Measurements from ENCODE around the gene LRP1-AS. TPM values are rescaled to one million over a fixed set of nuclear protein-coding genes. Genes with fewer than 3 reads are reported as not detected.
"Not testable (repeated sequence)": the region's sequence is repeated elsewhere in the genome, so short reads cannot be mapped to it uniquely, and the experiment has no call there.

LRP1-AS gene
- total RNA-seq, 1 experiment from 2014 or later = not detected

GRCh38 chr12:57126061-57126460, 21.4 kb downstream of the LRP1-AS start:
- Histone ChIP-seq H3K4me3 (no peak overlapping the region), H3K4me1 (replicated peaks) (peaks cover 18% of the 10 kb centered on the region), H3K27ac (no peak overlapping the region), H3K9me3 (replicated peaks) (no peaks in the 10 kb centered on the region), H3K36me3 (0 out of 2 replicates have a peak, but pooled peaks cover 2% of the 10 kb centered on the region), H3K27me3 (replicated peaks) (no peaks in the 10 kb centered on the region)
- DNase-seq (ENCODE audit: low read depth in 1 of 2, low spot score in 2 of 2) = no peak

DNA sequence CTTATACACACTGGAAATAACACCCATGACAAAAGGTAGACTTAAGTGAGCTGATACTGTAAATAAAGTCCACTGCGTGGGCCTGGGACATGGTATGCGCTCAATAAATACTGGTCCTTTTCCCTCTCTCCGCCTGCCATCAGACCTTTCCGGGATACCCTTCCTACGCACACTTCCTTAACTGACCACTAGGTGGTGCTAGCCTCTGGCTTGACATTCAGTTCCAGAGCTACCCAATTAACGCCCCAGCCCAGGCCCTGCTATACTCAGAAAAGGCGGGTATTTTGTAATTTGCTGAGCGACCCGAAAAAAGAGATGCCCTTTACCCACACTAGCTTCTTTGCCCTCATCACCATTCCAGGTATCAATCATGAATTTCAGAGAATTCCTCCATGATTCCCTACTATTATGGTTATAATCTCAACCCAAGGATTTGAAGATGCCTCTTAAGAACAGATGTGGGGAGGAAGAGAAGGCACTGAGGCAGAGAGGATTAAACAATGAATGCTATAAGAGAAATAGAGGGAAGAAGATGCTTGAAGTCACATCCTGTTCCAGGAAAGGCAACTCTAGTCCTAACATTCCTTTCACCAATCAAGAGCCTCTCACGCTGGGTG, 23.1 kb downstream of the LRP1-AS start:
- peak; percentile 59 to 78 for DNase-seq (ENCODE audit: low read depth in 1 of 2, low spot score in 2 of 2)
- Histone ChIP-seq H3K36me3 (no peaks in the 10 kb centered on the region), H3K9me3 (replicated peaks) (no peaks in the 10 kb centered on the region), H3K27me3 (replicated peaks) (no peaks in the 10 kb centered on the region), H3K4me1 (replicated peaks) (peaks cover 9% of the 10 kb centered on the region), H3K27ac (no peak overlapping the region), H3K4me3 (no peak overlapping the region)

DNA sequence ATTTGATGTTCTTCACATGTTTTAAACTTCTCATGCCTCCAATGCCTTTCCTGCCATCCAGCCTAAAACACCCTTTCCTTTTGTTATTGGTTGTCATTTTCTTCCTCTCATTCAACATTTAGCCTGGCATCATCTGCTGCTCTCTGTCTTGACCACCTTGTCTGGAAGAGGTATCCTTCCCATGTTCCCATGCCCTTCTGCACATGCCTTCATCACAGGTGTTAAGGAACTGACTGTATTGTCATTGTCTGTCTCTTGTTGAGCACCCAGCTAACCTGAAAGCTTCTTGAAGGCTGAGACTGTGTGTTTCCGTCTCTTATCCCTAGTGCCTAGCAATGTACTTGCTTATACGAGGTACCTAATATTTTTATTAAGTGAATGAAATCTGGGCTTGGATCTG, 23.6 kb downstream of the LRP1-AS start:
- DNase-seq (ENCODE audit: low read depth in 1 of 2, low spot score in 2 of 2) = no peak
- Histone ChIP-seq H3K9me3 (replicated peaks) (no peaks in the 10 kb centered on the region), H3K36me3 (no peaks in the 10 kb centered on the region), H3K4me1 (replicated peaks) (peaks cover 15% of the 10 kb centered on the region), H3K4me3 (no peak overlapping the region), H3K27ac (no peak overlapping the region), H3K27me3 (replicated peaks) (no peaks in the 10 kb centered on the region)

GRCh38 chr12:57120718-57121117, 26.7 kb downstream of the LRP1-AS start:
- not testable (repeated sequence) for H3K9me3 ChIP-seq (replicated peaks); DNase-seq (ENCODE audit: low read depth in 1 of 2, low spot score in 2 of 2); H3K36me3 ChIP-seq; H3K27ac ChIP-seq; H3K4me3 ChIP-seq; H3K27me3 ChIP-seq (replicated peaks)
- H3K4me1 ChIP-seq (replicated peaks) = peaks cover 17% of the 10 kb centered on the region

DNA sequence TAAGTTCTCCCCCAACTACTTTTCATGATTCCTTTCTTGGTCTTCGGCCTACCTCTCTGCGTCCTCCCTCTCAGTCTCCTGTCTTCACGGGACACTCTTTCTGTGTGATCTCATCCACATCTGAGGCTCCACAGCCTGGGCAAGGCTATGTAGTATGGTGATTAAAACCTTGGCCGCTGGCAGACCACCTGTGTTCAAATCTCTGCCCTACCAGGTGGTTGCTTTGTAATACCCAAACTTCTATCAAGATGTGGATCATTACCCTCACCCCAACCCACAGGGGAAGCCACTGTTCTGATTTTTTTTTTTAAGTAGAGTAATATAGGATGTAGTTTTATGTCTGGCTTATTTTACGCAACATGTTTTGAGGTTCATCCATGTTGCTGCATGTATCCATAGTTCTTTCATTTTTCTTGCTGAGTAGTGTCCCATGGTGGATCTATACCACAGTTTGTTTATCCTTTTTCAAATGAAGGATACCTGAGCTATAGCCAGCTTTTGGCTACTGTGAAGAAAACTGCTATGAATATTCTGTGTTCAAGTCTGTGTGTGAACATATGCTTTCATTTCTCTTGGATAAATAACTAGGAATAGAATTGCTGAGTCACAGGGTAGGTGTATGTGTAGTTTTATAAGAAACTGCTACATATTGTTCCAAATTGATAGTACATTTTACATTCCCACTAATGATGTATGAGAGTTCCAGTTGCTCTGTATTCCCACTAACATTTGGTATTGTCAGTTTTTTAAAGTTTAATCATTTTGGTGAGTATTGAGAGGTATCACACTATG, 27.9 kb downstream of the LRP1-AS start:
- Histone ChIP-seq H3K36me3 (no peaks in the 10 kb centered on the region), H3K27me3 (replicated peaks) (no peaks in the 10 kb centered on the region), H3K4me3 (no peak overlapping the region), H3K27ac (no peak overlapping the region), H3K4me1 (replicated peaks) (peaks cover 17% of the 10 kb centered on the region), H3K9me3 (replicated peaks) (no peaks in the 10 kb centered on the region)
- no peak for DNase-seq (ENCODE audit: low read depth in 1 of 2, low spot score in 2 of 2)

- Histone ChIP-seq H3K27me3 (replicated peaks) (no peaks in the 10 kb centered on the region), H3K4me1 (replicated peaks) (peaks cover 17% of the 10 kb centered on the region), H3K9me3 (replicated peaks) (no peaks in the 10 kb centered on the region), H3K4me3 (no peak overlapping the region), H3K36me3 (no peaks in the 10 kb centered on the region), H3K27ac (no peak overlapping the region)
- DNase-seq (ENCODE audit: low read depth in 1 of 2, low spot score in 2 of 2) = no peak
Measured at GRCh38 chr12:57118711-57119271, 28.6 kb downstream of the LRP1-AS start.

DNA sequence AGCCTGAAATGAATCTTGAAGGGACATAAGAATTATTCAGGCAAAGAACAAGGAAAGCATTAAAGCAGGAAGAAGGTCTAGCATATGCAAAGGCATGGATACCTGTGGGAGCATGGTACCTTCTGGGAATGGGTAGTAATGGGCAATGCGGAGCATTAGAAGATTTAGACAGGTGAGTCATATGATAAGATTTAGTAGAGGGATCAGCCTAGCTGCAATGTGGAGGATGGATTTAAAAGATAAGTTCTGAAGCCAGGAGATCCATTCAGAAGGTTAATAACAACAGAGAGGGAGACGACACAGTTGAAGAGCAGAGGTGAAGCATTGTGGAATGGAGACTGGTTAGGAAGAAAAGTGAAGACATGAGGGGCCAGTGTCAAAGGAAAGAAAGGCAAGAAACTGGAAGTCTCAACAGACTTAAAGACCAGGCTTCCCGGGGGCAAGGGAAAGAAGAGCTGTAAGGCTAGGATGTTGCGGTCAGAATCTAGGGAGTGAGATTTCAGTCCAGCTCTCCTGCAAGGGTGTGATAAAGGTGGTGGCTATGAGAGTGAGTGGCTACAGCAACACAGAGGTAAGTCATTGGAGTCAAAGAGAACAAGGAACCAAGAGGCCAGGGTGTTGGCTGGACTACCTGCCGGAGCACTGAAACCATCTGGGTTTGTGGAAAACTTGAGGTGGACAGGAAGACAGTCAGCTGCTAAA, 30.7 kb downstream of the LRP1-AS start:
- no peak overlapping the region for H3K4me3 ChIP-seq
- H3K27me3 ChIP-seq (replicated peaks) = no peaks in the 10 kb centered on the region
- peaks cover 27% of the 10 kb centered on the region for H3K4me1 ChIP-seq (replicated peaks)
- no peak for DNase-seq (ENCODE audit: low read depth in 1 of 2, low spot score in 2 of 2)
- H3K27ac ChIP-seq = no peak overlapping the region
- no peaks in the 10 kb centered on the region for H3K36me3 ChIP-seq
- H3K9me3 ChIP-seq (replicated peaks) = no peaks in the 10 kb centered on the region

DNA sequence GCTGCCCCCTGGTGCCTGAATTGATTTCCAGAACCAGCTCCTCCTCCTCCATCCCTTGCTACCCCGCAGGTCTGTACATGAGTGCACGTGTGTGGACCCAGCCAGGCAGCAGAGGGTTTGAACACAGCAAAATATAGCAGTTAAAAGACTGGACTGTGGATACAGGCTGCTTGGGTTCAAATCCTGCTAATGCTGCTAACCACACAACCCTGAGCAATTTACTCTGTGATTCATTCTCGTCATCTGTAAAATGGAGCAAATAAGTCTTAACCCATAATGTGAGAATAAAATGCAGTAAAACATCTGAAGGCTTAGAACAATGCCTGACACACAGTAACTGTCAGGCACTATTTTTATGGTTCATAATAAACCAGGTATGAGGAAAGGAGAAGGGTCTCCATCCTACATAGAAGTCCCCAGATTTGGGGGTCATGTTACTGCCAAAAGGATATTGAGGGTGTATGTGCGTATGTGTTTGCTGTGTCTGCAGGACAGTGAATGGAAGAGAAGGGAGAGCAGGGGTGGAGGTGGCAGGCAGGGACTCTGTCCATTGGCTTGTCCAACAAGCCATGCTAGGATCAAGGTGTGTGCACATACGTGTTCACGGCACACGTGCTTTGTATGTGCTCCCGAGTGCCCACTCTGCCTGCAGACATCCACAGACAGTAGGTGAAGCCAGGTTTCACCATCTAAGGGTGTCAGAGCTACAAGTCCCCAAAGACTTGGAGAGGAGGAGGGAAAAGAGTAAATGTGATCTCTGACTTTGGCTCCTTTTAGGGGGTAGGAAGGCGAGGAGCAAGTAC, 34.7 kb downstream of the LRP1-AS start:
- no peaks in the 10 kb centered on the region for H3K27me3 ChIP-seq (replicated peaks)
- peak overlapping the region; percentile 77; the same call in 1 of the 2 replicates for H3K27ac ChIP-seq
- DNase-seq (ENCODE audit: low read depth in 1 of 2, low spot score in 2 of 2) = no peak
- peaks cover 32% of the 10 kb centered on the region for H3K4me1 ChIP-seq (replicated peaks)
- H3K4me3 ChIP-seq = peak overlapping the region; percentile 46
- no peaks in the 10 kb centered on the region for H3K9me3 ChIP-seq (replicated peaks)
- peaks cover 5% of the 10 kb centered on the region; the same call in 1 of the 2 replicates for H3K36me3 ChIP-seq

- Histone ChIP-seq H3K9me3 (replicated peaks) (no peaks in the 10 kb centered on the region), H3K4me1 (replicated peaks) (peaks cover 32% of the 10 kb centered on the region), H3K36me3 (peaks cover 18% of the 10 kb centered on the region), H3K4me3 (peak within 1 kb of the TSS; percentile 46), H3K27me3 (replicated peaks) (no peaks in the 10 kb centered on the region), H3K27ac (peak within 1 kb of the TSS; percentile 77)
- DNase-seq (ENCODE audit: low read depth in 1 of 2, low spot score in 2 of 2) = peak; percentile 80
Measured at GRCh38 chr12:57111031-57111734, 36.2 kb downstream of the LRP1-AS start, which contains the start of gene STAT6. TSS of gene STAT6 (minus strand) at chr12:57111362. CDS start at chr12:57108278, 3,084 bp downstream.

DNA sequence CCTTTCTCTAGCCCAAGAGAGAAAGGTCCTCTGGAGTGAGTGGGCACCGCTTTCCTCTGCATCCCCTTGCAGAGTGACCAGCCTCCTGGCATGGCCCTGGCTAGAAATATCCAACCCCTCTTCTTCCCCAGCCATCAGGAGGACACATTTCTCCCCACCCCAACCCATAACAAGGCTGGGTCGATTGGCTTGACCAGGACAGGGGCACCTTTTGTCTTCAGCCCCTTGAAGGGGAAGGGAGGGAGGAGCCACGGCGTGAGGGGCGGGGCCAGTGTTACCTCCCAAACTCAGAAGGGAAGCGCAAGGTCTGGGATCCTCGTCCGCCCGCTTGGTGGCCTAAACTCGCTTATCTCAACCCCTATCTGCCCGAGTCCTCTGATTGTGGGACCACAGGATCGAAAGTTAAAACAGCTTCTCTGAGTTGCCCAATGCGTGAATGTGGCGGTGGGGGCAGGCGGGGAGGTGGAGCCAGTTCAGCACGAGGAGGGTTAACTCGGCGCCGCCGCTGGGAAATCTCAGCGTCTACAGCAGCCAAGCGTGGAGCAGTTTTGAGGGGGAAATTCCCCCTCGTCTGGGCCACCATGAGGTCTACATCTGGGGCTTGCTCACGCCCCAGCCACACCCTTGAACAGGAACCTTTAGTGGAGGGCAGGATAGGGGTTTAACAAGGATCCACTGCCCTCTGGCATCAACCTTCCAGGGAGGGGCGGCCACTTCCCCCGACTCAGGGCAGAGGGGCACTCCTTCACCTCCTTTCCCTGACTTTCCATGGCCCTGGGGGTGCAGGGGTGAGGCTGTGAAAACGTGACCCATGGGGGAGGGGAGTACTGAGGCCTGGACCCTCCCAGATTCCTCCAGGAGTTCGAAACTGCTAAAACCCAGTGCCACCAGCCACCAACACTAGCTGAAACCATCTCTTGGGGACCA, 37.1 kb downstream of the LRP1-AS start:
- Histone ChIP-seq H3K27me3 (replicated peaks) (no peaks in the 10 kb centered on the region), H3K4me3 (peak overlapping the region; percentile 46), H3K36me3 (peaks cover 26% of the 10 kb centered on the region), H3K27ac (peak overlapping the region; percentile 77), H3K4me1 (replicated peaks) (peaks cover 32% of the 10 kb centered on the region), H3K9me3 (replicated peaks) (no peaks in the 10 kb centered on the region)
- DNase-seq (ENCODE audit: low read depth in 1 of 2, low spot score in 2 of 2) = peak in 1 of 2 experiments; percentile 50

- Histone ChIP-seq H3K9me3 (replicated peaks) (no peaks in the 10 kb centered on the region), H3K4me3 (peak overlapping the region; percentile 46), H3K36me3 (peaks cover 31% of the 10 kb centered on the region), H3K4me1 (replicated peaks) (peaks cover 32% of the 10 kb centered on the region), H3K27ac (no peak overlapping the region), H3K27me3 (replicated peaks) (no peaks in the 10 kb centered on the region)
- no peak for DNase-seq (ENCODE audit: low read depth in 1 of 2, low spot score in 2 of 2)
Measured at GRCh38 chr12:57109207-57110103, 38.0 kb downstream of the LRP1-AS start.
